22Rv1 (cell line): ENCODE results near the gene TES.

ENCODE experiments used
- ZFX ChIP-seq: fragments of 450-650 bp; IDR thresholded peaks from 2 replicates; pipeline ENCODE4 v1.6.1; 2017; ENCODE audit warnings: antibody characterized with exemption, borderline replicate concordance
- TF ChIP-seq, protein P1 (sequence below): fragments of 450-650 bp; IDR thresholded peaks from 2 replicates; pipeline ENCODE4 v1.5.1; 2017; ENCODE audit warnings: mild to moderate bottlenecking

DNA sequence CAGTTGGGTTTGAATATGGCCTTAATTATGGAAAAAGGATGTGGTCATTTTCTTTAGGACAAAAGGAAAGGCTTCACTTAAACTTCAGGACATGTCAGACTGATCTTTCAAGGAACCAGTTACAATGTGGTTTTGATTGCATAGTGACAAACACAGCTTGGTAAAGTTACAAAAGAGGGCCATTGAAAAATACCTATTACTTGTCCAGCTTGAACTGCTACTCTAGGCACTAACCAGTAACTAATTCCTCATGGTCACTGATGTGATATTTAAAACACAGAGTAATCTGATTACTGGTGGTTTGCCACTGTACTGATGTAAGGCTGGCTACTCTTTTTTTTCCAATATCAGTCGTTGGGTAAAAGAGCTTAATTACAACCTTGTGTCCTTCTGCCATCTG is 22.6 kb downstream of the TES start:
- TF ChIP-seq, protein P1, sequence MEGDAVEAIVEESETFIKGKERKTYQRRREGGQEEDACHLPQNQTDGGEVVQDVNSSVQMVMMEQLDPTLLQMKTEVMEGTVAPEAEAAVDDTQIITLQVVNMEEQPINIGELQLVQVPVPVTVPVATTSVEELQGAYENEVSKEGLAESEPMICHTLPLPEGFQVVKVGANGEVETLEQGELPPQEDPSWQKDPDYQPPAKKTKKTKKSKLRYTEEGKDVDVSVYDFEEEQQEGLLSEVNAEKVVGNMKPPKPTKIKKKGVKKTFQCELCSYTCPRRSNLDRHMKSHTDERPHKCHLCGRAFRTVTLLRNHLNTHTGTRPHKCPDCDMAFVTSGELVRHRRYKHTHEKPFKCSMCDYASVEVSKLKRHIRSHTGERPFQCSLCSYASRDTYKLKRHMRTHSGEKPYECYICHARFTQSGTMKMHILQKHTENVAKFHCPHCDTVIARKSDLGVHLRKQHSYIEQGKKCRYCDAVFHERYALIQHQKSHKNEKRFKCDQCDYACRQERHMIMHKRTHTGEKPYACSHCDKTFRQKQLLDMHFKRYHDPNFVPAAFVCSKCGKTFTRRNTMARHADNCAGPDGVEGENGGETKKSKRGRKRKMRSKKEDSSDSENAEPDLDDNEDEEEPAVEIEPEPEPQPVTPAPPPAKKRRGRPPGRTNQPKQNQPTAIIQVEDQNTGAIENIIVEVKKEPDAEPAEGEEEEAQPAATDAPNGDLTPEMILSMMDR, result no peak
- no peak for TF ChIP-seq ZFX
